Measurements from ENCODE around the gene SIRT5.

Gene SIRT5

DNA sequence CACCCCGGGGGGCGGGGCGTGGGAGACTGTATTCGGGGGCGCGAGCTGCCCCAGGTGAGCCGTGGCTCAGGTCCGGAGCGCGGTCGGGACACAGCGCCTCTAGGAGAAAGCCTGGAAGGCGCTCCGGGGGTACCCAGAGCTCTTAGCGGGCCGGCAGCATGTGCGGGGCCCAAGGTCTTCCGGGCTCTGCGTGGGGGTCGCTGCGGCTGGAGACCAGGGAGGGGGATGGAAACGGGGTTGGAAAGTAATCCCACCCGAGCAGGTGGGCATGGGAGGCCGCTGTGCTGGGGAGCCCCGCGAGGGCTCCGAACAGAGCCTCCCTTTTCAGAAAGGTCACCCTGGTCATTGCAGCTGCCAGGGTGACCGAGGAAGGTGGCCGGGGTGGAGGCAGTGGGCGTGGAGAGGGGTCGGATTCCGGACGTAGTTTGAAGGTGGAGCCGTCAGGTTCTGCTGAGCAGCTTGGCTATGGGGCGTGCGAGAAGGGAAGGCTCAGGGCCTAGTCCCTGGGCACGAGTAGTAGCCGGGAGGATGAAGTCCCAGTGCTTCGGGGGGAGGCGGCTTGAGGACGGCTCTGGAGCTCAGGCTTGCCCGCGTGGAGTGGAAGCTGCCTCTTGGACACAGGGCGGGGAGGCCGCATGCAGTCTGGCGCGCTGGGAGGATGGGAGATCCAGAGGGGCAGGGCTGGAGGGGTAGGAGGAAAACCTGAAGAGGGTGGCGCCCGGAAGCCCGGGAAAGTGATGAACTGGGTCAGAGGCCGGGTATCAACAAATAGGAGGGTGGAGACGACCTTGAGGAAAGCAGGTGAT, at the start of gene SIRT5:
SIRT5 (plus strand) TSS at position 31 of the 806 bp plus-strand sequence. CDS start 9,510 bp downstream, outside the sequence.
- peak; percentile 66 for DNase-seq

DNA sequence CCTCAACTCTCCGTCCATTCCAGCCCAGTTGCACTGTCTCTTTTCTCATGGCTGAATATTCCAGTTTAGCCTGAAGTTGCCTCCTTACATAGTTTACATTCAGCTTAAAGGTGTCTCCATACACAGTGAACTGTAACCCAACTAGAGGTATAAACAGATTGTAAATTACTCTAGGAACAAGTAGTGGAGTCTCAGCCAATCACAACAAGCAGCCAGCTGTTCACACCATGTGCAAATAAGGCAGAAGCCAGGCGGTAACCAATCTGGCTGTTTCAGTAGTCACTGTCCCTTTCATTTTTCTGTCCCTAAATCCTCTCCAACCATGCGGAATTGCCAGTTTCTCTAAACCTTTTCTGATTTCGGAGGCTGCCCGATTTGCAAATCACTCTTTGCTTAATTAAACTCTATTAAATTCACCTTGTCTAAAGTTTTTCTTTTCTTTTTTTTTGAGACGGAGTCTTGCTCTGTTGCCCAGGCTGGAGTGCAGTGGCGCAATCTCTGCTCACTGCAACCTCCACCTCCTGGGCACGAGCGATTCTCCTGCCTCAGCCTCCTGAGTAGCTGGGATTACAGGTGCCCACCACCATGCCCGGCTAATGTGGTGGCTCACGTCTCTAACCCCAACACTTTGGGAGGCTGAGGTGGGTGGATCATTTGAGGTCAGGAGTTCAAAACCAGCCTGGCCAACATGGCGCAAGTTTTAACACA, 49.4 kb upstream of the SIRT5 start:
- no peak for DNase-seq

DNA sequence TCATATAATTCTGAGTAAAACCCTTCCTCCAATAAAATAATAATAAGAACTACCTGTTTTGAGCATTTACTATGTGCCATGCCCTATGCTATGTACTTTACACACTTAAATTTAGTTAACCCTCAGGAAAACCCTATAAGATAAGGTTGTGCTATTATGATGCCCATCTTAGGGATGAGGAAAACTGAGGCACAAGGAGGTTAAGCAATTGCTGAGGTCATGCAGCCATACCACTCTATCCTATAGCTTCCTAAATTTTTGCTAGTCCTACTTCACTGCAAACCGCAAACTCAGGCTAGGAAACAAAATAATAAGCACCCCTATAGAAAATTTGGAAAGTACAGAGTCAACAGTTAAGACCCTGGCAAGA, 48.1 kb upstream of the SIRT5 start:
- no peak for DNase-seq

GRCh38 chr6:13526727-13527670, 47.4 kb upstream of the SIRT5 start:
- DNase-seq: peak; percentile 18

DNA sequence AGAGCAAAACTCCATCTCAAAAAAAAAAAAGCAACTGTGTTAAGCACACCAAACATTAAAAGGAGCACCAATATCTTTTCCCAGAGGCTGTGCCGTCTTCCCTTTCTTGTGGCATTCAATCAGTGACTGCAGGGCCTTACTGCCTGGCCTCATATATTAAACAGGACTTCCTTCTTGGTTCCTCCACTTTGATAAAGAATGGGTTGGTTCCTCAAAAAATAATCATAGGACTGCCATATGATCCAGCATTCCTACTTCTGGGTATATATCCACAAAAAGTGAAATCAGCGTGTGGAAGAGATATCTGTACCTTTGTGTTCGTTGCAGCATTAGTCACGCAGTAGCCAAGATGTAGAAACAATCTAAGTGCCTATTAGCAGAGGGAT, 46.7 kb upstream of the SIRT5 start:
- DNase-seq: no peak

- no peak for DNase-seq
These were observed 46.2 kb upstream of the SIRT5 start for GRCh38 chr6:13528232-13528631.

- no peak for DNase-seq
These were observed 45.5 kb upstream of the SIRT5 start for GRCh38 chr6:13528777-13529343.

DNA sequence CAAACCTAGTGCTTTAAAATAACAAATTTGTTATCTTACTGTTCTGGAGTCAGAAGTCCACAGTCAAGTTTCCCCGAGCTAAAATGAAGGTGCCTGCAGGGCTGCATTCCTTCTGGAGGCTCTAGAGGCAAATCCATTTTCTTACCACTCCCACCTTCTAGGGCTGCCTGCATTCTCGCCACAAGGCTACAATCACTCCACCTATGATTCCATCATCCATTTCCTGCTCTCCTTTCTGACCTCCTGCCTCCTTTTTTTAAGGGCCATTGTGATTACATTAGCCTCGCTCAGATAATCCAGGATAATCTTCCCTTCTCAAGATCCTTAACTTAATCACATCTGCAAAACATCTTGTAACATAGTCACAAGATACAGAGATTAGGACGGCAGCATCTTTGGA, 42.4 kb upstream of the SIRT5 start:
- DNase-seq: no peak

- DNase-seq: no peak
These were observed 39.9 kb upstream of the SIRT5 start for GRCh38 chr6:13534536-13534935.

- DNase-seq: no peak
These were observed 39.1 kb upstream of the SIRT5 start for GRCh38 chr6:13535306-13535705.

GRCh38 chr6:13536796-13537526, 37.4 kb upstream of the SIRT5 start:
- no peak for DNase-seq

GRCh38 chr6:13537527-13537897, 36.9 kb upstream of the SIRT5 start:
- DNase-seq: no peak

GRCh38 chr6:13538084-13538483, 36.3 kb upstream of the SIRT5 start:
- DNase-seq: no peak

DNA sequence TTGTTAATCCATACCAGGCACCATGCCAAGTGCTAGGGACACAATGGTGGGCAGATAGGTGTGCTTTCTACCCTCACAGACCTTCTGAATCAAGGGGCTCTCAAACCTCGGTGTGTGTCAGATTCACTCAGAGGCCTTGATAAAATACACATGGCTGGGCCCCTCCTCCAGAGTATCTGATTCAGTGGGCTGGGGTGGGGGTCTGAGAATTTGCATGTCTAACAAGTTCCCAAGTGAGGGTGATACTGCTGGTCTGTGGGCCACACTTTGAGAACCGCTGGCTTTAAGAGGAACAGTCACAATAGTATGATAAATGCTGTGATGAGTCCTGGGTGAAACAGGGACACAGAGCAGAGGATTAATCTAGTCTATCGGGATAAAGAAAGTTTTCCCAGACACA, 35.8 kb upstream of the SIRT5 start:
- no peak for DNase-seq

DNA sequence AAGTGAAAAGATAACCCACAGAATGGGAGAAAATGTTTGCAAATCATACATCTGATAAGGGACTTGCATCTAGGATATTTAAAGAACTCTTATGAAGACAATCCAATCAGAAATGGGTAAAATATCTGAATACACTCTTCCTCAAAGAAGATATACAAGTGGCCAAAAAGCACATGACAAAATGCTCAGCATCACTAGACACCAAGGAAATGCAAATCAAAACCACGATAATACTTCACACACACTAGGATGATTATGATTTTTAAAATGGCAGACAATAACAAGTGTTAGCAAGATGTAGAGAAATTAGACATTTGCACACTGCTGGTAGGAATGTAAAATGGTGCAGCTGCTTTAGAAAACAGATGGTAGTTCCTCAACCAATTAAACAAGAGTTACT, 34.8 kb upstream of the SIRT5 start:
- no peak for DNase-seq

DNA sequence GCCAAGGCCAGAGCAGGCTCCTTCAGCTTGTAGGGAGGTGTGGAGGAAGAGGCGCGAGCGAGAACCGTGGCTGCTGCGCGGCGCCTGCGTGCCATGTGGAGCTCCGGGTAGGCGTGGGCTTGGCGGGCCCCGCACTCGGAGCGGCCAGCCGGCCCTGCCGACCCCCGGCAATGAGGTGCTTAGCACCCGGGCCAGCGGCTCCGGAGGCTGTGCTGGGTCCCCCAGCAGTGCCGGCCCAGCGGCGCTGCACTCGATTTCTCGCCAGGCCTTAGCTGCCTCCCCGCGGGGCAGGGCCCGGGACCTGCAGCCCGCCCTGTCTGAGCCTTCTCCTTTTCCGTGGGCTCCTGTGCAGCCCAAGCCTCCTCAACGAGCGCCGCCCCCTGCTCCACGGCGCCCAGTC, 32.9 kb upstream of the SIRT5 start:
- no peak for DNase-seq

DNA sequence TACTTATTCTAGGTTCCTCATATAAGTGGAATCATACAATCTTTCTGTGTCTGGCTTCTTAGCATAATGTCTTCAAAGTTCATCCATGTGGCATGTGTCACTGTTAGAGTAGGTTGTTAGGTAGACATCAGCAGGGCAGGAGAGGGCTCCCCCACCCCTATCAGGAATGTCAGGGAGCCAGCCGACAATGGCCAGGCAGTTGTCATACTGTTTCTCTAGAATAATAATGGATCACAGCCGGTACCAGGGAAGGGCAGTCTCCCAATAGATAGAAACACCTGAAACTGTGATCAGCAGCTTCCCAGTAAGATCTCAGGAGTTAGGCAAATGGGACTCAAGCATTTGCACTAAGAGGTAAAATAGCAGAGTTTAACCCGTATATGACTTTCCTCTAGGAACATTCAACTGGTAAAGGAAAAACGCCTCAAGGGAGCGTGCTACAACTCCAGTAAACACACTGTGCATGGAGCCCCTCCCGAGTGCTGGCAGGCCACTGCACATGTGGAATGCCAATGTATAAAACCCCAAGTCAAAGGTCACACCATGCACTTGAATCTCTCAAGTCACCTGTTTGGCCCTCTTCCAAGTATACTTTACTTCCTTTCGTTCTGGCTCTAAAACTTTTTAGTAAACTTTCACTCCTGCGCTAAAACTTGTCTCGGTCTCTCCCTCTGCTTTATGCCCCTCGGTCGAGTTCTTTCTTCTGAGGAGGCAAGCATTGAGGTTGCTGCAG, 29.8 kb upstream of the SIRT5 start:
- no peak for DNase-seq

GRCh38 chr6:13545885-13546284, 28.5 kb upstream of the SIRT5 start:
- DNase-seq: no peak

DNA sequence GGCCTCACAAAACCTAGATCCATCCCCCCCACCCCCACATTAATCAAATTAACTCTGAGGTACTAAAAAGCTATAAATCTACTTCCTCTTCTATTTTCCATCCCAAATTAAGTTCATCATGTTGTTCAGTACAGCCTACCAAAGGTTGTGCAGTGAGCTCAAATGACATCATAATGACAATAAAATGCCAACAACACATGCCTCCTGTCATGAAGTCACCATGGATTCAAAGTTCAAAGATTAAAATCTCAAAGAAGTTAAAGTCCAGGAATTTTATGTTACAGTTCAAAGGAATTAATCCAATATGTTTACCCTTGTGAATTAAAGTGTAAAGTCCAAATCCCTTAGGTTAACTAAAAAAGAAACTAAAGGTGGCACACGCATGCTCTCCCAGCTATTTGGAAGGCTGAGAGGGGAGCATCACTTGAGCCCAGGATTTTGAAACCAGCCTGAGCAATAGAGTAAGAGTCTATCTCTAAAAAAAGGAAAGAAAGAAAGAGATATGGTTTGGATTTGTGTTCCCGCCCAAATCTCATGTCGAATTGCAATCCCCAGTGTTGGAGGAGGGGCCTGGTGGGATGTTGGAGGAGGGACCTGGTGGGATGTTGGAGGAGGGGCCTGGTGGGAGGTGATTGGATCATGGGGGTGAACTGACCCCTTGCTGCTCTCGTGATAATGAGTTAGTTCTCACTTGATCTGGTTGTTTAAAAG, 25.7 kb upstream of the SIRT5 start:
- no peak for DNase-seq

GRCh38 chr6:13550656-13551055, 23.7 kb upstream of the SIRT5 start:
- DNase-seq: no peak

DNA sequence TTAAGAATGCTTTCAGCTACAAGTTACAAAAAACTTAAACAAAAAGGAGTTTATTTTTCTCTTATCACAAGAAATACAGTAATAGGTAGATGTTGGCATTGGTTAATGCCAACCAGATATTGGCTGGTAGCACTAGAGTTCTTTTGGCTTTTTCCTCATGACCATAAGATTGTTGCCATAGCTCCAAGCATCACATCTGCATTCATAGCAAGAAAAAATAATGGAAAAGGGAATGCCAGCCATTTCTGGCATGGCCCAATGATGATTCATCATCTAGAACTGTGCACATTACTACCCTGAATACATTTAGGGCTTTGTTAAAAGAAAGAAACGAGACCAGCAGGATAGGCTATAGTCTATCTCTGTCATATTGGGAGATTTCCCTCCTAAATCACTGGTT, 20.8 kb upstream of the SIRT5 start:
- DNase-seq: no peak

All from NCI-H345 (cell line).